NCI-H2171 treated with DMSO at 0.1 percent for 48 hours (cell line): ENCODE measurements around the gene NDUFV3.
"Not testable (repeated sequence)": the region's sequence is repeated elsewhere in the genome, so short reads cannot be mapped to it uniquely, and the experiment has no call there.

ENCODE experiments used
- DNase-seq: peaks from one replicate; lab custom pipeline; 2025; lab: John Stamatoyannopoulos, UW

Gene NDUFV3

GRCh38 chr21:42936360-42936759 lies 43.3 kb downstream of the NDUFV3 start:
- DNase-seq, result not testable (repeated sequence)

- DNase-seq, result not testable (repeated sequence)
Observed at GRCh38 chr21:42937034-42937940, 44.2 kb downstream of the NDUFV3 start.

- DNase-seq, result no peak
Observed at GRCh38 chr21:42937960-42938605, 45.0 kb downstream of the NDUFV3 start.

GRCh38 chr21:42938606-42938995 lies 45.5 kb downstream of the NDUFV3 start:
- DNase-seq, result not testable (repeated sequence)

GRCh38 chr21:42939582-42940413 lies 46.7 kb downstream of the NDUFV3 start:
- no peak for DNase-seq

- DNase-seq, result no peak
Observed at GRCh38 chr21:42941696-42942085, 48.6 kb downstream of the NDUFV3 start.

GRCh38 chr21:42942244-42942643 lies 49.1 kb downstream of the NDUFV3 start:
- DNase-seq, result no peak

GRCh38 chr21:42949094-42949755 lies 56.1 kb downstream of the NDUFV3 start:
- DNase-seq, result not testable (repeated sequence)

- not testable (repeated sequence) for DNase-seq
Observed at GRCh38 chr21:42951193-42951592, 58.1 kb downstream of the NDUFV3 start.

- DNase-seq, result no peak
Observed at GRCh38 chr21:42956824-42957630, 63.9 kb downstream of the NDUFV3 start.

- not testable (repeated sequence) for DNase-seq
Observed at GRCh38 chr21:42958122-42958521, 65.0 kb downstream of the NDUFV3 start.

GRCh38 chr21:42959728-42960127 lies 66.6 kb downstream of the NDUFV3 start:
- DNase-seq, result no peak

- DNase-seq, result no peak
Observed at GRCh38 chr21:42962380-42963007, 69.4 kb downstream of the NDUFV3 start.
